Mammary epithelial cell (primary cell): Measurements from ENCODE around the gene TMEM209.

Source experiments
- CTCF ChIP-seq, 2 donors: IDR thresholded peaks in 1 of 2; conservative IDR thresholded peaks in 1 of 2; 2 replicates each; pipeline ENCODE4 v1.5.1; 2011 to 2012; ENCODE audit warnings: inconsistent platforms in 2 of 2, low read length in 2 of 2, mild to moderate bottlenecking in 2 of 2, control low read depth in 1 of 2, low read depth in 1 of 2; ENCODE audit not compliant: insufficient read depth in 1 of 2; ENCODE audit errors: extremely low read depth in 1 of 2
- EZH2 ChIP-seq: IDR thresholded peaks from 2 replicates; pipeline ENCODE4 v1.6.1; 2012; ENCODE audit warnings: low read length, inconsistent platforms, borderline replicate concordance

GRCh38 chr7:130139193-130139960 lies 65.8 kb downstream of the TMEM209 start:
- TF ChIP-seq CTCF (conservative IDR thresholded peaks at IDR 0.05 in 1 of 2, IDR thresholded peaks at IDR 0.05 in 1 of 2; ENCODE audit: extremely low read depth in 1 of 2, insufficient read depth in 1 of 2, low read depth in 1 of 2, low read length in 2 of 2) (no peak), EZH2 (no peak)
